Measurements from ENCODE around the gene BABAM2. TPM values are rescaled to one million over a fixed set of nuclear protein-coding genes. Genes with fewer than 3 reads are reported as not detected.

Gene BABAM2
- total RNA-seq, 2 donors from 2014 or later: 39.1 to 43.1 TPM

GRCh38 chr2:28129955-28130695, 239.6 kb downstream of the BABAM2 start:
- intact Hi-C loops (cut with DNase I): no loop called here
- no peak for DNase-seq (ENCODE audit: low spot score)

GRCh38 chr2:28133778-28134177, 243.2 kb downstream of the BABAM2 start:
- no peak for DNase-seq (ENCODE audit: low spot score)
- intact Hi-C loops (cut with DNase I): no loop called here

- intact Hi-C loops (cut with DNase I): no loop called here
Observed at GRCh38 chr2:28134262-28134812, 243.8 kb downstream of the BABAM2 start.

GRCh38 chr2:28134857-28135256, 244.3 kb downstream of the BABAM2 start:
- intact Hi-C loops (cut with DNase I): loop anchor here in 1 of 2 donors (5.0 kb wide), 1 partner anchor 608 kb away; no protein-coding TSS in a partner anchor
- DNase-seq (ENCODE audit: low spot score): no peak

More at GRCh38 chr2:28134262-28134812, 243.8 kb downstream of the BABAM2 start:
- no peak for DNase-seq (ENCODE audit: low spot score)

GRCh38 chr2:28135324-28135723, 244.8 kb downstream of the BABAM2 start:
- intact Hi-C loops (cut with DNase I): loop anchor here in 1 of 2 donors (5.0 kb wide), 1 partner anchor 608 kb away; no protein-coding TSS in a partner anchor
- no peak for DNase-seq (ENCODE audit: low spot score)

GRCh38 chr2:28135799-28136198, 245.3 kb downstream of the BABAM2 start:
- intact Hi-C loops (cut with DNase I): loop anchor here in 1 of 2 donors (5.0 kb wide), 1 partner anchor 608 kb away; no protein-coding TSS in a partner anchor
- DNase-seq (ENCODE audit: low spot score): no peak

GRCh38 chr2:28136556-28136955, 246.0 kb downstream of the BABAM2 start:
- intact Hi-C loops (cut with DNase I): loop anchor here in 1 of 2 donors (5.0 kb wide), 1 partner anchor 609 kb away; no protein-coding TSS in a partner anchor
- DNase-seq (ENCODE audit: low spot score): no peak

GRCh38 chr2:28137221-28137620, 246.7 kb downstream of the BABAM2 start:
- intact Hi-C loops (cut with DNase I): loop anchor here in 1 of 2 donors (5.0 kb wide), 1 partner anchor 610 kb away; no protein-coding TSS in a partner anchor
- no peak for DNase-seq (ENCODE audit: low spot score)

GRCh38 chr2:28142386-28142785, 251.9 kb downstream of the BABAM2 start:
- DNase-seq (ENCODE audit: low spot score): no peak

GRCh38 chr2:28148000-28148399, 257.5 kb downstream of the BABAM2 start:
- DNase-seq (ENCODE audit: low spot score): no peak
- intact Hi-C loops (cut with DNase I): no loop called here

More at GRCh38 chr2:28142386-28142785, 251.9 kb downstream of the BABAM2 start:
- intact Hi-C loops (cut with DNase I): no loop called here

GRCh38 chr2:28148566-28148965, 258.0 kb downstream of the BABAM2 start:
- intact Hi-C loops (cut with DNase I): no loop called here
- DNase-seq (ENCODE audit: low spot score): no peak

GRCh38 chr2:28150236-28150915, 259.8 kb downstream of the BABAM2 start:
- intact Hi-C loops (cut with DNase I): no loop called here
- no peak for DNase-seq (ENCODE audit: low spot score)

GRCh38 chr2:28150994-28151393, 260.5 kb downstream of the BABAM2 start:
- no peak for DNase-seq (ENCODE audit: low spot score)
- intact Hi-C loops (cut with DNase I): no loop called here

GRCh38 chr2:28152585-28153280, 262.2 kb downstream of the BABAM2 start:
- intact Hi-C loops (cut with DNase I): no loop called here

GRCh38 chr2:28153851-28154250, 263.3 kb downstream of the BABAM2 start:
- DNase-seq (ENCODE audit: low spot score): no peak
- intact Hi-C loops (cut with DNase I): no loop called here

More at GRCh38 chr2:28152585-28153280, 262.2 kb downstream of the BABAM2 start:
- DNase-seq (ENCODE audit: low spot score): no peak

GRCh38 chr2:28155086-28155485, 264.6 kb downstream of the BABAM2 start:
- intact Hi-C loops (cut with DNase I): no loop called here

GRCh38 chr2:28155627-28156026, 265.1 kb downstream of the BABAM2 start:
- intact Hi-C loops (cut with DNase I): no loop called here

More at GRCh38 chr2:28155086-28155485, 264.6 kb downstream of the BABAM2 start:
- DNase-seq (ENCODE audit: low spot score): no peak

GRCh38 chr2:28158791-28159190, 268.3 kb downstream of the BABAM2 start:
- intact Hi-C loops (cut with DNase I): no loop called here
- no peak for DNase-seq (ENCODE audit: low spot score)

More at GRCh38 chr2:28155627-28156026, 265.1 kb downstream of the BABAM2 start:
- DNase-seq (ENCODE audit: low spot score): no peak

- no peak for DNase-seq (ENCODE audit: low spot score)
- intact Hi-C loops (cut with DNase I): loop anchor here in 1 of 2 donors (10.0 kb wide), 1 partner anchor 1446 kb away; no protein-coding TSS in a partner anchor
Observed at GRCh38 chr2:28160986-28161425, 270.5 kb downstream of the BABAM2 start.
